Measurements from ENCODE around the gene CARM1.

DNA sequence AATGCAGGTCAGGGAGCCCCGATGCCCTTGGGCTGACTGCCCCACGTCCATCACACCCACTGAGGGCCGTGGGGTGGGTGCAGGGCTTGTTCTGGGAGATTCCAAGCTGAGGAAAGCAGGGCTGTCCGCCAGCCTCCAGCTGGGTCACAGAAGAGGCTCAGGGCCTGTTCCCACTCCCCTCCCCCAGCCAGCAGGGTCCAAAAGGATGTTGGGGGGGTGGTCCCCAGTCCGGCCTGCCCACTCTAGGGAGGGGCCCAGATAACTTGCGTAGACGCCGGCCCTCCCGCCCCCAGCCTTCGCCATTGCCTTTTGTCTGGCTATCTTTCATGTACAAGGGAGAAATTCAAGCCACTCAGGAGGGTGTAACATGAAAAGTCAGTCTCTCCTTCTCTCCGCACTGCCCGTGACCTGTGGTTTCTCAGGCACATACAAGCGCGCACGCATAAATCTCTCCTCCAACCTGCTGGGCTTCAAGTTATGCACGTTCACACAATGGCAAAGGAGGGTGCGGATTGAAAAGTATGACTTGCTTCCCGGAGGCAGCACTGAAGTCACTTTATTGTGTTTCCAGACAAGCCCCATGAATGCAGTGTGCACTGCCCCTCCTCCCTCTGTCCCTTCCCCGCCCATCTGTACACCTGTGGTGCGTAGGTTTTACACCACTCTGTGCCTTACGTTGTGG lies 20.2 kb downstream of the CARM1 start:
- TF ChIP-seq, protein P1, sequence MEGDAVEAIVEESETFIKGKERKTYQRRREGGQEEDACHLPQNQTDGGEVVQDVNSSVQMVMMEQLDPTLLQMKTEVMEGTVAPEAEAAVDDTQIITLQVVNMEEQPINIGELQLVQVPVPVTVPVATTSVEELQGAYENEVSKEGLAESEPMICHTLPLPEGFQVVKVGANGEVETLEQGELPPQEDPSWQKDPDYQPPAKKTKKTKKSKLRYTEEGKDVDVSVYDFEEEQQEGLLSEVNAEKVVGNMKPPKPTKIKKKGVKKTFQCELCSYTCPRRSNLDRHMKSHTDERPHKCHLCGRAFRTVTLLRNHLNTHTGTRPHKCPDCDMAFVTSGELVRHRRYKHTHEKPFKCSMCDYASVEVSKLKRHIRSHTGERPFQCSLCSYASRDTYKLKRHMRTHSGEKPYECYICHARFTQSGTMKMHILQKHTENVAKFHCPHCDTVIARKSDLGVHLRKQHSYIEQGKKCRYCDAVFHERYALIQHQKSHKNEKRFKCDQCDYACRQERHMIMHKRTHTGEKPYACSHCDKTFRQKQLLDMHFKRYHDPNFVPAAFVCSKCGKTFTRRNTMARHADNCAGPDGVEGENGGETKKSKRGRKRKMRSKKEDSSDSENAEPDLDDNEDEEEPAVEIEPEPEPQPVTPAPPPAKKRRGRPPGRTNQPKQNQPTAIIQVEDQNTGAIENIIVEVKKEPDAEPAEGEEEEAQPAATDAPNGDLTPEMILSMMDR (conservative IDR thresholded peaks at IDR 0.05; ENCODE audit: low read depth in 2 of 2), result no peak
- TF ChIP-seq CREB1 (CRISPR knock-in tag; IDR thresholded peaks at IDR 0.05; ENCODE audit: low read depth) (no peak), EZH2phosphoT487 (IDR thresholded peaks at IDR 0.05; ENCODE audit: unreplicated experiment) (no peak)
- TF ChIP-seq, protein P2, sequence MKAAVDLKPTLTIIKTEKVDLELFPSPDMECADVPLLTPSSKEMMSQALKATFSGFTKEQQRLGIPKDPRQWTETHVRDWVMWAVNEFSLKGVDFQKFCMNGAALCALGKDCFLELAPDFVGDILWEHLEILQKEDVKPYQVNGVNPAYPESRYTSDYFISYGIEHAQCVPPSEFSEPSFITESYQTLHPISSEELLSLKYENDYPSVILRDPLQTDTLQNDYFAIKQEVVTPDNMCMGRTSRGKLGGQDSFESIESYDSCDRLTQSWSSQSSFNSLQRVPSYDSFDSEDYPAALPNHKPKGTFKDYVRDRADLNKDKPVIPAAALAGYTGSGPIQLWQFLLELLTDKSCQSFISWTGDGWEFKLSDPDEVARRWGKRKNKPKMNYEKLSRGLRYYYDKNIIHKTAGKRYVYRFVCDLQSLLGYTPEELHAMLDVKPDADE (IDR thresholded peaks at IDR 0.05), result no peak
